ENCODE measurements around the gene HAUS6.
"Not testable (repeated sequence)": the region's sequence is repeated elsewhere in the genome, so short reads cannot be mapped to it uniquely, and the experiment has no call there.

Gene HAUS6

DNA sequence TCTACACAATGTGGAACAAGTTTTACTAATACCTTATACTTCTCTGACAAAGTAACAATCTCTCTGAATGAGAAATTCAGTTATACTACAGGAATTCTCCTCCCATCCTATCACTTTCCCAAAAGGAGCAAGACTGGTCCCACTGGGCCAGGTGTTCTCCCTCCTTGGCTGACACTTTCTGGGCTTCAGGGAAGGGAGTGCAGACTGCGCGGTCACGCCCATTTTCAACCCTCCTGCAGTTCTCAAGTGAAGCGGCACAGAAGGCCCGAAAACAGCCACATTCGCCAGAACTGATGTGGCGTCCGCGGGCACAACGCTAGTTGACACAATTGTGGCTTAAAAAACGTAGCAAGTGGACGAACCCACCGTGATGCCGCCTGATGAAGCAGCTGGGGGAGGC is 70.3 kb downstream of the HAUS6 start:
- no peak for DNase-seq

DNA sequence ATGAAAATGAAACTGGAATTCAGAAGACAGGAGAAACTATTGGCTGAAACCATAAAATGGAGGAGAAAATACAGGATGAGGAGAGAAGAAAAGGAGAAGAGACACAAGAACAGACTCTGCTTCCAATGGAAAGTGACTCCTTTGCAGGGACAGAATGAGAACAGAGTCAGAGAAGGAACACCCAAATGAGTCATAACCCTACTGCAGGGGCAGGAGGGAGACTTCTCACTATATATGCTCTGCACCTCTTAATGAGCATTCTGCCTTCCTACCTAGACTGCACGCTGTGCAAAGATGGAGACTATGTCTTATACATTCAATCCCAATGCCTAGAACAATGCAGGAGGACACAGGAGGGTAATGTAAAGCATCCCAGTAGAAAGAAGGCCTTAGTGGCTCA is 71.8 kb downstream of the HAUS6 start:
- no peak for DNase-seq

DNA sequence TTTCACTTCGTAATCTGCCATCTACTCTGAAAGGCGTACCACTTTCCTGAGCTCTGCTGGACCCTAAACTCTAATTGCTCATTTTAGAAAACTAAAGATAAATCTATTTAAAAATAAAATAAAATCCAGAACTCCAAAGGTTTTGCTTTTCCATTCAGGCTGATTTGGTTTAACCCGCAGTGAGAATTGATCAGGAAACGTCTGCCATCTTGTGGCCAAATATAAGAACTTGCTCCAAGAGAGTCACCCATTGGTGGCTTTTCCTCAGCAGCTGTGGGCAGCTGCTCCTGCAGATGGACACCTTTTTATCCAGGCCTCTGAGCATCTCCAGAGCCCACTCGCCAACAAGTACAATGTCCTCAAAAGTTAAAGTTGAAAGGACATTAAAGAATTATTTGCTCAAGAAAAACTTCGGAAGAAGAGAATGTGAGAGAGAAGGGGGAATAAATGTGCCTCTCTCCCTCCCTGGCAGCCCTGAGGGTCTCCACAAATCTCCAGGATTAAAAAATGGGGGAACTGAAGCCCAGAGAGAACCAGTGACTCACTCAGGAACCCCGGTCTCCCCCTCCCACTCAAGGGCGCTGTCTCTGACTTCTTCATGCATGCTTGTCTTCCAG is 73.8 kb downstream of the HAUS6 start:
- peak in 1 of 2 donors; percentile 10 for DNase-seq

DNA sequence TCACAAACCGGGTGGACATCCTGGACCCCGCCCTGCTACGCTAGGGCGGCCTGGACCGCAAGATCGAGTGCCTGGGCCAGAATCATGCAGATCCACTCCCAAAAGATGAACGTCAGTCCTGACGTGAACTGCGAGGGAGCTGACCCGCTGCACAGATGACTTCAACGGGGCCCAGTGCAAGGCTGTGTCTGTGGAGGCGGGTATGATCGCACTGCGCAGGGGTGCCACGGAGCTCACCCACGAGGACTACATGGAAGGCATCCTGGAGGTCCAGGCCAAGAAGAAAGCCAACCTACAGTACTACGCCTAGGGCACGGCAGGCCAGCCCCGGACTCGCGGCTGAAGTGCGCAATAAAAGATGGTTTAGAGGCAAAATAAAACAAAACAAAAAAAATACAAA is 74.9 kb downstream of the HAUS6 start:
- DNase-seq, result no peak

DNA sequence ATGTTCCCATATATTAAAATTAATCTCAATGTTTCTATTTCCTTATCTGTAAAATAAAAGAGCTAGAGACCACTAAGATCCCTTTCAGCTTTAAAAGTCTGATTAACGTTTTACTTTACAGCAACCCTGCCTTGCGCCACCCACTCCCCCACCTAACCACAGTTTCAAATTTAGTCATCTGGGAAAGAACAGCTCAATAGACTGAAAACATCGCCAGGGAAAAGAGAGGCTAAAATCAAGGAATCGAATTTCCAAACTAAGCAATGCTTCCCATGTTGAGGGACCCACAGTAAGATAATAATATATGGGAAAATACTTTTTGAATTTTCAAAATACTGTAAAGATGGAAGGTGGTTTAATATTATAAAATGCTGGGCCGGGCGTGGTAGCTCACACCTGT is 76.3 kb downstream of the HAUS6 start:
- DNase-seq, result no peak

DNA sequence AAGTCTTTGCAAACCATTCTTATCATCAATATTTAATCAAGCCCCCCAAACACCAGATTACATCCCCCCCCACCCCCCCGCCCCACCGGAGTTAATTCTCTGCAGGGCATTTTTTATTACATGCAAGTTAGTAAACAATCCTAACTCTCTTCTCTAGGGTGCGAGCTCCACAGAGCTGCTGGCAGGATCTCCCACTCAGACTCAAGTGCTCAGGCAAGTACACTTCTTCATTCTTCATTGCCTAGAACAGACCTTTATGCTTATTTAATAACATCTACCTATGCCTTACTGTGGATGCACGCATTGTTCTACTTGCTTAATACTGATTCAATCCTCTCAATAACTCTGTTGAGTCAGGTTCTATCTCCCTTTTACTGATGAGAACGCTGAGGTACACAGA is 79.6 kb downstream of the HAUS6 start:
- DNase-seq, result no peak

DNA sequence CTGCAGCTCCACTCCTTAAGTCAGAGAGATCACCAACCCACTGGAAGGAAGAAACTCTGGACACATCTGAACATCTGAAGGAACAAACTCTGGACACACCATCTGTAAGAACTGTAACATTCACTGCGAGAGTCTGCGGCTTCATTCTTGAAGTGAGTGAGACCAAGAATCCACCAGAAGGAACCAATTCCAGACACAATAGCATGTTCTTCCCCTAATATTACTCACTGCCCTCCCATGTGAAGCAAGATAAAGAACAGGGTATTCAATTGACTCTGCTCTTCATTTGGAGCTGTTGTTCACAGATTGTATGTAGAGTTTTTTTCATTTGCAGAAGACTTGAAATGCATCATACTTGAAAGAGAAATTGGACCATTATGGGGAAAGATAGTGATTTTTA is 80.5 kb downstream of the HAUS6 start:
- no peak for DNase-seq

DNA sequence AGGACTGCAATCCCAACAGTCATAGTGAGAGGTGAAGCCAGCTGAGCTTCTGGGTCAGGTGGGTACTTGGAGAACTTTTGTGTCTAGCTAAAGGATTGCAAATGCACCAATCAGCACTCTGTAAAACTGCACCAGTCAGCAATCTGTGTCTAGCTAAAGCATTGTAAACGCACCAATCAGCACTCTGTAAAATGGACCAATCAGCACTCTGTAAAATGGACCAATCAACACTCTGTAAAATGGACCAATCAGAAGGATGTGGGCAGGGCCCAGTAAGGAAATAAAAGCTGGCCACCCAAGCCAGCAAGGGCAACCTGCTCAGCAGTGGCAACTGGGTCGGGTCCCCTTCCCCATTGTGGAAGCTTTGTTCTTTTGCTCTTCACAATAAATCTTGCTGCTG is 81.1 kb downstream of the HAUS6 start:
- DNase-seq, result not testable (repeated sequence)

DNA sequence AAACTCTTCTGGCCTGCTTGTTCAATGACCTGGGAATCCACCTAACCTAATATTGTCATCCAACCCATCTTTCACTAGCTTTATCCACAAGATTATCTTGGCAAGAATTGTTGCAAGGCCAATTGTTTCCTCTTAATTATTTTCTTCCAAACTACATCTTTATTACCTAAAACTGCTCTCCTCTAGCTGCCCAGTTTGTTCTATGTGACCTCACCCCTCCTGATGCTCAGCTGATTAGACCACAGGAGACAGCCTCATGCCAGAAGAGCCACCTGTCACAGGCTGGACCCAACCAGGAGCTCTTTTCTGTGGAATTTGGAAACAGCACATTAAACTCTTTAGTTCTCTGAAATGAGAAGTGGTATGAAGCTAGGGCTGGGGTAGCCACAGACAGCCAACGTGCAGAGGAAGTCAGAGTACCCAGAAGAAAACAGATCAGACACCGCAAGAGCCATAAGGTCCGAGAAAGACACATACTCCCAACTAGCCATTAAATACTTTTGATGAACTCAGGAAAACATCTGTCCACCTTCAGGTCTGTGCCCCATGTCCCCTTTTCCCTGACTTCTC is 81.7 kb downstream of the HAUS6 start:
- DNase-seq, result peak in 1 of 2 donors; percentile 17

DNA sequence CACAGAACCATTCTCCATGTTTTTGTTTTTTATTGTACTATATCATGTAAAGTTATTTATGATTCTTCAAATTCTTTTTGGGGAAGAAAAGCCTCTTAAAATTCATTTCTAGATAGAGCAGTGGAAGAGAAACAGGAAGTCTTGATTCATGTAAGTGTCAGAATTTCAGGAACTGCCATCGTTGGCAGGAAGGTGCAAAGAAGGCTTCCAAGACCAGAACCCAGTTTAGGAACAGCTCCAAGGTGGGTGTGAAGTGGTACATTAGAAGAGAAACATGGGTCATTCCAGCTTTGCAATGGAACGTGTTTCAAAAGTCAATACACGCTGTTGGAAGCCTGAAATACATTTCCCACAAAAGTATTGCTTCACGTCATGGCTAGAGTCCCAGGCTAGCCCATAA is 84.5 kb downstream of the HAUS6 start:
- peak in 1 of 2 donors; percentile 17 for DNase-seq

DNA sequence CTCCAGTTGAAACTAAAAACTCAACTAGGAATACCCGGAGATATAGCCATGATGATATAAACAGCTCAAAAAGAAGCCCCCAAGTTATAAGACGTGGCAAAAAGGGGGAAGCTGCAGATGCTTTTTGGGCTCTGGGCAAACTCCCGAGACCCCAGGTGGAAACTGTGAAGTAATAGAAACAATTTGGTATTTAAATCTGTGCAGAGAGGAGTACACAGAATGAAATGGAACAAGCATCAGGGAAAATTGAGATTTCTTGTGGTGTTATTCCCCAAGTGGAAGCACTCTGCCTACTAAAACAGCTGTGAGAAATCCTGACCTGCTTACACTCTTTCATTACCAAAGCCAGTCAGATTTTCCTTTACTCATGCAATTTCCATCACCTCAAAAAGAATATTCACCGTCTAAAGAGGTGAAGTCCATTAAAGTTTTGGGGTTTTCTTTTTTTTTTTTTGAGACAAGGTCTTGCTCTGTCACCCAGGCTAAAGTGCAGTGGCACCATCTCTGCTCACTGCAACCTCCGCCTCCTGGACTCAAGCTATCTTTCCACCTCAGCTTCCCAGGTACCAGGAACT is 93.2 kb downstream of the HAUS6 start:
- no peak for DNase-seq

Measured in bone marrow (tissue), 2 donors.